HL-60/S4 treated with phorbol 12-myristate 13-acetate at 8.2 ng/mL for 4 days and 3 days (cell line): Measurements from ENCODE around the gene IL21.
"Not testable (repeated sequence)": the region's sequence is repeated elsewhere in the genome, so short reads cannot be mapped to it uniquely, and the experiment has no call there.

Experiments
- in situ Hi-C: fragments of 300-500 bp; cut with MboI; formaldehyde crosslinking; loops from 2 replicates; pipeline ENCODE4 v1.15.0; 2022; ENCODE audit warnings: low sequenced_read_pairs

IL21 gene

GRCh38 chr4:122583906-122584305 lies 37.0 kb downstream of the IL21 start:
- in situ Hi-C loops = no loop called here

GRCh38 chr4:122577808-122578781 lies 42.8 kb downstream of the IL21 start:
- in situ Hi-C loops = no loop called here

- in situ Hi-C loops = no loop called here
These were observed 43.7 kb downstream of the IL21 start for GRCh38 chr4:122577189-122577553.

- in situ Hi-C loops = no loop called here
These were observed 44.3 kb downstream of the IL21 start for GRCh38 chr4:122576261-122577188.

GRCh38 chr4:122574347-122574746 lies 46.5 kb downstream of the IL21 start:
- in situ Hi-C loops = not testable (repeated sequence)

GRCh38 chr4:122562449-122562848 lies 58.4 kb downstream of the IL21 start:
- in situ Hi-C loops = no loop called here
